Measurements from ENCODE around the gene SUDS3. TPM values are rescaled to one million over a fixed set of nuclear protein-coding genes. Genes with fewer than 3 reads are reported as not detected.
A peak's percentile ranks its signal among the peaks of the same experiment; 100 is the strongest.

The SUDS3 gene
- polyA plus RNA-seq = 10 to 100 TPM; 13.0 to 13.8 TPM

- Histone ChIP-seq H3K36me3 (ENCODE audit: control insufficient read depth in 2 of 2, insufficient read depth in 2 of 2, low read length in 1 of 2) (peaks cover 0 to 6% of the 10 kb centered on the region in 2 donors), H3K4me1 (ENCODE audit: control insufficient read depth in 2 of 2, insufficient read depth in 2 of 2, low read length in 1 of 2) (peaks cover 0 to 2% of the 10 kb centered on the region in 2 donors), H3K4me3 (ENCODE audit: low read depth in 1 of 2, low read length in 2 of 2) (peak within 1 kb of the TSS; percentile 91 to 98), H3K27ac (ENCODE audit: low read depth in 2 of 2, low read length in 1 of 2) (peak within 1 kb of the TSS; percentile 87 to 93), H3K9me3 (ENCODE audit: control insufficient read depth in 2 of 2, insufficient read depth in 1 of 2, low read depth in 1 of 2, low read length in 1 of 2) (no peaks in the 10 kb centered on the region), H3K27me3 (ENCODE audit: control insufficient read depth in 1 of 2, insufficient read depth in 2 of 2, low read length in 2 of 2) (no peaks in the 10 kb centered on the region)
- WGBS, 2 donors = 0% methylated on average over 67 to 102 of the region's 102 CpGs
These were observed at the start of gene SUDS3 for GRCh38 chr12:118376089-118377020. Gene SUDS3 (plus strand): TSS chr12:118376555. CDS start chr12:118376692, 137 bp downstream.

GRCh38 chr12:118326991-118327390, 49.4 kb upstream of the SUDS3 start:
- Histone ChIP-seq H3K4me3 (ENCODE audit: low read depth in 1 of 2, low read length in 2 of 2) (no peak overlapping the region), H3K9me3 (ENCODE audit: control insufficient read depth in 2 of 2, insufficient read depth in 1 of 2, low read depth in 1 of 2, low read length in 1 of 2) (no peaks in the 10 kb centered on the region), H3K27ac (ENCODE audit: low read depth in 2 of 2, low read length in 1 of 2) (no peak overlapping the region), H3K27me3 (ENCODE audit: control insufficient read depth in 1 of 2, insufficient read depth in 2 of 2, low read length in 2 of 2) (no peaks in the 10 kb centered on the region), H3K36me3 (ENCODE audit: control insufficient read depth in 2 of 2, insufficient read depth in 2 of 2, low read length in 1 of 2) (no peaks in the 10 kb centered on the region), H3K4me1 (ENCODE audit: control insufficient read depth in 2 of 2, insufficient read depth in 2 of 2, low read length in 1 of 2) (no peaks in the 10 kb centered on the region)

- Histone ChIP-seq H3K9me3 (ENCODE audit: control insufficient read depth in 2 of 2, insufficient read depth in 1 of 2, low read depth in 1 of 2, low read length in 1 of 2) (no peaks in the 10 kb centered on the region), H3K27me3 (ENCODE audit: control insufficient read depth in 1 of 2, insufficient read depth in 2 of 2, low read length in 2 of 2) (no peaks in the 10 kb centered on the region), H3K4me3 (ENCODE audit: low read depth in 1 of 2, low read length in 2 of 2) (no peak overlapping the region), H3K36me3 (ENCODE audit: control insufficient read depth in 2 of 2, insufficient read depth in 2 of 2, low read length in 1 of 2) (no peaks in the 10 kb centered on the region), H3K27ac (ENCODE audit: low read depth in 2 of 2, low read length in 1 of 2) (no peak overlapping the region), H3K4me1 (ENCODE audit: control insufficient read depth in 2 of 2, insufficient read depth in 2 of 2, low read length in 1 of 2) (no peaks in the 10 kb centered on the region)
These were observed 49.0 kb upstream of the SUDS3 start for GRCh38 chr12:118327391-118327790.

GRCh38 chr12:118328486-118329330, 47.6 kb upstream of the SUDS3 start:
- Histone ChIP-seq H3K27me3 (ENCODE audit: control insufficient read depth in 1 of 2, insufficient read depth in 2 of 2, low read length in 2 of 2) (no peaks in the 10 kb centered on the region), H3K4me3 (ENCODE audit: low read depth in 1 of 2, low read length in 2 of 2) (no peak overlapping the region)
- 81 to 82% methylated on average over 3 of the region's 3 CpGs for WGBS, 2 donors

GRCh38 chr12:118330421-118331018, 45.8 kb upstream of the SUDS3 start:
- Histone ChIP-seq H3K27ac (ENCODE audit: low read depth in 2 of 2, low read length in 1 of 2) (no peak overlapping the region), H3K4me1 (ENCODE audit: control insufficient read depth in 2 of 2, insufficient read depth in 2 of 2, low read length in 1 of 2) (no peaks in the 10 kb centered on the region), H3K9me3 (ENCODE audit: control insufficient read depth in 2 of 2, insufficient read depth in 1 of 2, low read depth in 1 of 2, low read length in 1 of 2) (no peaks in the 10 kb centered on the region), H3K36me3 (ENCODE audit: control insufficient read depth in 2 of 2, insufficient read depth in 2 of 2, low read length in 1 of 2) (no peaks in the 10 kb centered on the region), H3K4me3 (ENCODE audit: low read depth in 1 of 2, low read length in 2 of 2) (no peak overlapping the region), H3K27me3 (ENCODE audit: control insufficient read depth in 1 of 2, insufficient read depth in 2 of 2, low read length in 2 of 2) (no peaks in the 10 kb centered on the region)
- 59% methylated on average over 3 of the region's 3 CpGs for WGBS, 2 donors

More at GRCh38 chr12:118328486-118329330, 47.6 kb upstream of the SUDS3 start:
- Histone ChIP-seq H3K9me3 (ENCODE audit: control insufficient read depth in 2 of 2, insufficient read depth in 1 of 2, low read depth in 1 of 2, low read length in 1 of 2) (no peaks in the 10 kb centered on the region), H3K4me1 (ENCODE audit: control insufficient read depth in 2 of 2, insufficient read depth in 2 of 2, low read length in 1 of 2) (no peaks in the 10 kb centered on the region), H3K36me3 (ENCODE audit: control insufficient read depth in 2 of 2, insufficient read depth in 2 of 2, low read length in 1 of 2) (no peaks in the 10 kb centered on the region), H3K27ac (ENCODE audit: low read depth in 2 of 2, low read length in 1 of 2) (no peak overlapping the region)

GRCh38 chr12:118332511-118332910, 43.8 kb upstream of the SUDS3 start:
- Histone ChIP-seq H3K36me3 (ENCODE audit: control insufficient read depth in 2 of 2, insufficient read depth in 2 of 2, low read length in 1 of 2) (no peaks in the 10 kb centered on the region), H3K4me3 (ENCODE audit: low read depth in 1 of 2, low read length in 2 of 2) (no peak overlapping the region), H3K4me1 (ENCODE audit: control insufficient read depth in 2 of 2, insufficient read depth in 2 of 2, low read length in 1 of 2) (no peaks in the 10 kb centered on the region), H3K27ac (ENCODE audit: low read depth in 2 of 2, low read length in 1 of 2) (no peak overlapping the region), H3K9me3 (ENCODE audit: control insufficient read depth in 2 of 2, insufficient read depth in 1 of 2, low read depth in 1 of 2, low read length in 1 of 2) (no peaks in the 10 kb centered on the region), H3K27me3 (ENCODE audit: control insufficient read depth in 1 of 2, insufficient read depth in 2 of 2, low read length in 2 of 2) (no peaks in the 10 kb centered on the region)
- WGBS, 2 donors = 78 to 88% methylated on average over 4 of the region's 4 CpGs

- no peaks in the 10 kb centered on the region for H3K4me1 ChIP-seq (ENCODE audit: control insufficient read depth in 2 of 2, insufficient read depth in 2 of 2, low read length in 1 of 2)
- no peaks in the 10 kb centered on the region for H3K27me3 ChIP-seq (ENCODE audit: control insufficient read depth in 1 of 2, insufficient read depth in 2 of 2, low read length in 2 of 2)
- H3K9me3 ChIP-seq (ENCODE audit: control insufficient read depth in 2 of 2, insufficient read depth in 1 of 2, low read depth in 1 of 2, low read length in 1 of 2) = no peaks in the 10 kb centered on the region
- no peak overlapping the region for H3K27ac ChIP-seq (ENCODE audit: low read depth in 2 of 2, low read length in 1 of 2)
- H3K4me3 ChIP-seq (ENCODE audit: low read depth in 1 of 2, low read length in 2 of 2) = no peak overlapping the region
- H3K36me3 ChIP-seq (ENCODE audit: control insufficient read depth in 2 of 2, insufficient read depth in 2 of 2, low read length in 1 of 2) = no peaks in the 10 kb centered on the region
- WGBS, 2 donors = 91 to 96% methylated on average over 3 of the region's 3 CpGs
These were observed 42.1 kb upstream of the SUDS3 start for GRCh38 chr12:118334241-118334640.

- 94 to 95% methylated on average over 4 of the region's 4 CpGs for WGBS, 2 donors
- Histone ChIP-seq H3K36me3 (ENCODE audit: control insufficient read depth in 2 of 2, insufficient read depth in 2 of 2, low read length in 1 of 2) (no peaks in the 10 kb centered on the region), H3K27me3 (ENCODE audit: control insufficient read depth in 1 of 2, insufficient read depth in 2 of 2, low read length in 2 of 2) (no peaks in the 10 kb centered on the region), H3K27ac (ENCODE audit: low read depth in 2 of 2, low read length in 1 of 2) (no peak overlapping the region), H3K9me3 (ENCODE audit: control insufficient read depth in 2 of 2, insufficient read depth in 1 of 2, low read depth in 1 of 2, low read length in 1 of 2) (no peaks in the 10 kb centered on the region), H3K4me1 (ENCODE audit: control insufficient read depth in 2 of 2, insufficient read depth in 2 of 2, low read length in 1 of 2) (no peaks in the 10 kb centered on the region), H3K4me3 (ENCODE audit: low read depth in 1 of 2, low read length in 2 of 2) (no peak overlapping the region)
These were observed 41.3 kb upstream of the SUDS3 start for GRCh38 chr12:118334939-118335567.

GRCh38 chr12:118336123-118336522, 40.2 kb upstream of the SUDS3 start:
- H3K9me3 ChIP-seq (ENCODE audit: control insufficient read depth in 2 of 2, insufficient read depth in 1 of 2, low read depth in 1 of 2, low read length in 1 of 2) = no peaks in the 10 kb centered on the region
- H3K36me3 ChIP-seq (ENCODE audit: control insufficient read depth in 2 of 2, insufficient read depth in 2 of 2, low read length in 1 of 2) = no peaks in the 10 kb centered on the region
- no peaks in the 10 kb centered on the region for H3K27me3 ChIP-seq (ENCODE audit: control insufficient read depth in 1 of 2, insufficient read depth in 2 of 2, low read length in 2 of 2)
- H3K4me3 ChIP-seq (ENCODE audit: low read depth in 1 of 2, low read length in 2 of 2) = no peak overlapping the region
- H3K27ac ChIP-seq (ENCODE audit: low read depth in 2 of 2, low read length in 1 of 2) = no peak overlapping the region
- H3K4me1 ChIP-seq (ENCODE audit: control insufficient read depth in 2 of 2, insufficient read depth in 2 of 2, low read length in 1 of 2) = no peaks in the 10 kb centered on the region
- WGBS, 2 donors = 69 to 90% methylated on average over 2 of the region's 2 CpGs

All from esophagus (tissue), 2 donors.